Measurements from ENCODE around the gene MMP21.

Gene MMP21

GRCh38 chr10:125792342-125793300, 17.0 kb upstream of the MMP21 start:
- DNase-seq (ENCODE audit: low read depth) = no peak

- DNase-seq (ENCODE audit: low read depth) = no peak
Measured at GRCh38 chr10:125788156-125789034, 12.8 kb upstream of the MMP21 start.

GRCh38 chr10:125785791-125786190, 10.2 kb upstream of the MMP21 start:
- no peak for DNase-seq (ENCODE audit: low read depth)

GRCh38 chr10:125783957-125784356, 8.3 kb upstream of the MMP21 start:
- no peak for DNase-seq (ENCODE audit: low read depth)

- no peak for DNase-seq (ENCODE audit: low read depth)
Measured at GRCh38 chr10:125783408-125783807, 7.8 kb upstream of the MMP21 start.

GRCh38 chr10:125782616-125783015, 7.0 kb upstream of the MMP21 start:
- DNase-seq (ENCODE audit: low read depth) = no peak

- DNase-seq (ENCODE audit: low read depth) = no peak
Measured at GRCh38 chr10:125782054-125782453, 6.4 kb upstream of the MMP21 start.

GRCh38 chr10:125781374-125781773, 5.8 kb upstream of the MMP21 start:
- no peak for DNase-seq (ENCODE audit: low read depth)

- DNase-seq (ENCODE audit: low read depth) = no peak
Measured at GRCh38 chr10:125779403-125780327, 4.0 kb upstream of the MMP21 start.

- DNase-seq (ENCODE audit: low read depth) = no peak
Measured at GRCh38 chr10:125778556-125778955, 2.9 kb upstream of the MMP21 start.

- no peak for DNase-seq (ENCODE audit: low read depth)
Measured at GRCh38 chr10:125777806-125778205, 2.2 kb upstream of the MMP21 start.

- no peak for DNase-seq (ENCODE audit: low read depth)
Measured at GRCh38 chr10:125774581-125775191, 935 bp downstream of the MMP21 start.

GRCh38 chr10:125773687-125774543, 1.7 kb downstream of the MMP21 start:
- DNase-seq (ENCODE audit: low read depth) = no peak

GRCh38 chr10:125772864-125773180, 2.8 kb downstream of the MMP21 start:
- no peak for DNase-seq (ENCODE audit: low read depth)

GRCh38 chr10:125772112-125772863, 3.3 kb downstream of the MMP21 start:
- no peak for DNase-seq (ENCODE audit: low read depth)

- no peak for DNase-seq (ENCODE audit: low read depth)
Measured at GRCh38 chr10:125770844-125771243, 4.8 kb downstream of the MMP21 start.

GRCh38 chr10:125769175-125769574, 6.4 kb downstream of the MMP21 start:
- DNase-seq (ENCODE audit: low read depth) = no peak

GRCh38 chr10:125768219-125768855, 7.3 kb downstream of the MMP21 start:
- DNase-seq (ENCODE audit: low read depth) = no peak

GRCh38 chr10:125766511-125766910, 9.1 kb downstream of the MMP21 start:
- no peak for DNase-seq (ENCODE audit: low read depth)
